Endothelial cell of umbilical vein (primary cell): ENCODE measurements around the gene PUS10.
"Not testable (repeated sequence)": the region's sequence is repeated elsewhere in the genome, so short reads cannot be mapped to it uniquely, and the experiment has no call there.

Experiments used
- CTCF ChIP-seq, 2 donors: IDR thresholded peaks; 1 replicate in 1 of 2; 2 replicates in 1 of 2; pipeline ENCODE4 v1.5.1; 2011; ENCODE audit warnings: low read length in 2 of 2, mild to moderate bottlenecking in 2 of 2, moderate library complexity in 2 of 2, control low read depth in 1 of 2, inconsistent platforms in 1 of 2, low read depth in 1 of 2; ENCODE audit not compliant: insufficient read depth in 1 of 2; ENCODE audit errors: extremely low read depth in 1 of 2
- GATA2 ChIP-seq: IDR thresholded peaks from 2 replicates; pipeline ENCODE4 v1.7.0; 2011; ENCODE audit warnings: low read depth, mild to moderate bottlenecking, moderate library complexity, mixed read lengths, low read length; ENCODE audit not compliant: insufficient read length, insufficient read depth
- POLR2A ChIP-seq: IDR thresholded peaks from 2 replicates; pipeline ENCODE4 v1.6.1; 2012; ENCODE audit warnings: low read depth, mild to moderate bottlenecking, control low read depth, low read length
- POLR2AphosphoS5 ChIP-seq: IDR thresholded peaks from 2 replicates; pipeline ENCODE4 v1.6.1; 2012; ENCODE audit warnings: low read depth, mild to moderate bottlenecking, control low read depth, low read length, moderate library complexity; ENCODE audit not compliant: insufficient read depth

- not testable (repeated sequence) for TF ChIP-seq CTCF (IDR thresholded peaks at IDR 0.05; ENCODE audit: extremely low read depth in 1 of 2, insufficient read depth in 1 of 2, low read depth in 1 of 2, low read length in 2 of 2); GATA2; POLR2AphosphoS5; POLR2A
Observed at GRCh38 chr2:61036643-61037042, 18.6 kb upstream of the PUS10 start.
